Spleen (tissue), 11 donors: ENCODE results near the gene ATF6. TPM values are rescaled to one million over a fixed set of nuclear protein-coding genes. Genes with fewer than 3 reads are reported as not detected.

ENCODE experiments used
- DNase-seq: peaks from one replicate; pipeline ENCODE4 v3.0.0-alpha.2; 2020
- H3K27ac ChIP-seq, 8 donors: fragments of 200-600 bp; sonication (generic) in 7 of 8; 1 replicate in 4 of 8; 2 replicates in 4 of 8; pipeline versions ENCODE4 v1.5.0 to v1.8.0; 2016 to 2021; ENCODE audit warnings: inconsistent platforms in 4 of 8, mild to moderate bottlenecking in 4 of 8, moderate library complexity in 1 of 8
- H3K27me3 ChIP-seq, 7 donors: fragments of 200-600 bp; sonication (generic) in 6 of 7; replicated peaks in 1 of 7; 1 replicate in 4 of 7; 2 replicates in 3 of 7; pipeline versions ENCODE4 v1.5.0 to v1.8.0; 2016 to 2021; ENCODE audit warnings: inconsistent platforms in 3 of 7, mild to moderate bottlenecking in 1 of 7
- H3K36me3 ChIP-seq, 6 donors: fragments of 200-600 bp; sonication (generic) in 5 of 6; 1 replicate in 4 of 6; 2 replicates in 2 of 6; pipeline versions ENCODE4 v1.5.0 to v1.8.0; 2016 to 2021; ENCODE audit warnings: inconsistent platforms in 2 of 6
- H3K4me1 ChIP-seq, 6 donors: fragments of 200-600 bp; sonication (generic) in 5 of 6; 1 replicate in 3 of 6; 2 replicates in 3 of 6; pipeline versions ENCODE4 v1.5.0 to v1.8.0; 2016 to 2021; ENCODE audit warnings: inconsistent platforms in 3 of 6
- H3K4me3 ChIP-seq, 8 donors: fragments of 200-600 bp; sonication (generic) in 7 of 8; 1 replicate in 4 of 8; 2 replicates in 4 of 8; pipeline versions ENCODE4 v1.5.0 to v1.8.0; 2016 to 2021; ENCODE audit warnings: inconsistent platforms in 4 of 8, mild to moderate bottlenecking in 4 of 8, moderate library complexity in 2 of 8
- H3K9me3 ChIP-seq, 8 donors: fragments of 200-600 bp; sonication (generic) in 7 of 8; 1 replicate in 4 of 8; 2 replicates in 4 of 8; pipeline versions ENCODE4 v1.5.0 to v1.8.0; 2016 to 2021; ENCODE audit warnings: inconsistent platforms in 4 of 8
- POLR2A ChIP-seq, 3 donors: fragments of 450-650 bp; IDR thresholded peaks; one replicate each; pipeline ENCODE4 v1.5.1; 2017; ENCODE audit warnings: antibody characterized with exemption in 3 of 3, mild to moderate bottlenecking in 1 of 3
- POLR2AphosphoS5 ChIP-seq, 3 donors: sonication (generic); formaldehyde crosslinking; IDR thresholded peaks; one replicate each; pipeline ENCODE4 v1.5.1; 2017; ENCODE audit warnings: antibody characterized with exemption in 3 of 3
- WGBS, 5 donors: extraction: QIAGEN DNeasy Blood & Tissue Kit in 3 of 5; methylation state at CpG; one replicate each; pipeline versions ENCODE4 v1.1.5 to v1.1.7; 2013 to 2018; 5-methylcytosine and 5-hydroxymethylcytosine counted together
- intact Hi-C: fragments of 100-400 bp; cut with DNase I; formaldehyde crosslinking; loops from one replicate; pipeline ENCODE4 v1.15.0; 2023; ENCODE audit warnings: low total_unique reads
- polyA plus RNA-seq, 3 donors: library from polyadenylated mRNA; stranded (reverse); fragments of 200-250 nt; gene quantifications; one replicate each; pipeline ENCODE4 v1.2.1, GENCODE V29; 2013
- total RNA-seq, 7 donors: library from RNA; depleted of rRNA in 3 of 7; stranded (reverse); fragments of >200 nt in 3 of 7; fragmentation: NEBNext Ultra II Directional in 4 of 7; extraction: Animal tissue kit (Norgen Biotek cat#: 25700) in 4 of 7; gene quantifications; one replicate each; pipeline versions ENCODE4 v1.1.0 to v1.2.1, GENCODE V29; 2016 to 2021
- TF ChIP-seq, protein P1 (sequence below), 11 experiments: fragments of 200-600 bp in 7 of 11; fragments of 450-650 bp in 4 of 11; sonication (generic) in 4 of 11; IDR thresholded peaks in 8 of 11; conservative IDR thresholded peaks in 3 of 11; 1 replicate in 7 of 11; 2 replicates in 4 of 11; pipeline versions ENCODE4 v1.4.0 to v1.8.0; 2016 to 2021; ENCODE audit warnings: antibody characterized with exemption in 11 of 11, inconsistent platforms in 4 of 11, mild to moderate bottlenecking in 1 of 11
- donor health status: healthy with polysubstance abuse.
- donor health status: DM: no; HTN: no; CAD: no; lungs with moderate emphysema.
- donor health status: DM: no; HTN: no; CAD: no.
- donor health status: Bipolar disorder and iron deficiency.
- donor health status: healthy.
- donor health status: DM: no; HTN: no; CAD: no.
- donor health status: DM: yes; HTN: yes; CAD: no.

ATF6 gene
- total and polyA plus RNA-seq, 10 donors: 2.5 to 46.8 (median 33.0) TPM

DNA sequence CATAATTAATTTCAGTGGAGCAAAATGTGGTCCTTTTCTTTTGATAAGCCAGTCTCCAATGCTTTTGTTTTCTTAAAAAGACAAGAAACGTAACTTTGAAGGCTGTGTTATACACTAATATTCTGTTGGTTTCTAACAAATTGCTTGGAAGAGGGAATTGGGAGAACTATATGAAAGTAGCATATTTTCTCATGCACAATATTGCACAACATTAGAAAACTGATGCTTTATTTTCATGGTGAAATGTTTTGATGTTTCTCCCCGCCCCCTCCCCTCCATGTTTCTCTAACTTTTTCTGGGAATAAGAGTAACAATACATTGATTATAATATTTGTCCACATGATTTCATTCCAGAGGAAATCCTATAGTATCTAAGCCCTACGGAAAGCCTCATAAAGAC, 142.1 kb downstream of the ATF6 start:
- Histone ChIP-seq H3K4me3 (no peak overlapping the region), H3K9me3 (no peaks in the 10 kb centered on the region), H3K36me3 (peaks cover 0 to 22% (median 7%) of the 10 kb centered on the region in 6 donors), H3K4me1 (peaks cover 0 to 5% (median 0%) of the 10 kb centered on the region in 6 donors), H3K27me3 (no peaks in the 10 kb centered on the region), H3K27ac (no peak overlapping the region)
- DNase-seq: no peak
- TF ChIP-seq POLR2A (IDR thresholded peaks at IDR 0.05) (no peak), POLR2AphosphoS5 (IDR thresholded peaks at IDR 0.05) (no peak)
- TF ChIP-seq, protein P1, sequence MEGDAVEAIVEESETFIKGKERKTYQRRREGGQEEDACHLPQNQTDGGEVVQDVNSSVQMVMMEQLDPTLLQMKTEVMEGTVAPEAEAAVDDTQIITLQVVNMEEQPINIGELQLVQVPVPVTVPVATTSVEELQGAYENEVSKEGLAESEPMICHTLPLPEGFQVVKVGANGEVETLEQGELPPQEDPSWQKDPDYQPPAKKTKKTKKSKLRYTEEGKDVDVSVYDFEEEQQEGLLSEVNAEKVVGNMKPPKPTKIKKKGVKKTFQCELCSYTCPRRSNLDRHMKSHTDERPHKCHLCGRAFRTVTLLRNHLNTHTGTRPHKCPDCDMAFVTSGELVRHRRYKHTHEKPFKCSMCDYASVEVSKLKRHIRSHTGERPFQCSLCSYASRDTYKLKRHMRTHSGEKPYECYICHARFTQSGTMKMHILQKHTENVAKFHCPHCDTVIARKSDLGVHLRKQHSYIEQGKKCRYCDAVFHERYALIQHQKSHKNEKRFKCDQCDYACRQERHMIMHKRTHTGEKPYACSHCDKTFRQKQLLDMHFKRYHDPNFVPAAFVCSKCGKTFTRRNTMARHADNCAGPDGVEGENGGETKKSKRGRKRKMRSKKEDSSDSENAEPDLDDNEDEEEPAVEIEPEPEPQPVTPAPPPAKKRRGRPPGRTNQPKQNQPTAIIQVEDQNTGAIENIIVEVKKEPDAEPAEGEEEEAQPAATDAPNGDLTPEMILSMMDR (IDR thresholded peaks at IDR 0.05 in 8 of 11, conservative IDR thresholded peaks at IDR 0.05 in 3 of 11): no peak
- 92 to 97% (median 94%) methylated on average over 3 of the region's 3 CpGs for WGBS, 5 donors
- intact Hi-C loops: no loop called here

DNA sequence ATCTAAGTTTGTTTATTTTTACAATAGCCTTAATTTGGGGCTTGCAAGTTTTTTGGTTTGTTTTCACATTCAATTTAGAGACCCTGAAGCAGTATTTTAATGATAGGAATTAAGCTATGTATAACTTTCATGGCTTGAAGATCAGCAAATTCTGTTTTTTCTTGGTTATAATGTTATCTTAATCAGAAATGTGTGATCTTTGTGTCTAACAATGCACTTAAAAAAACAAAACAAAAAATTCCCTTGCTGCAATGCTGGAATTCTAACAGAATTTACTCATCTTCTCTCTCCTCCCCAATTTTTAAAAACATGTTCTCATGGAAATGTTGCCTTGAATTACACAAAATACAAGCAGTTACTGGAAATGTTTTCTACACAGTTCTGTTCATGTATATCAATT, 144.5 kb downstream of the ATF6 start:
- intact Hi-C loops: no loop called here
- no peak for TF ChIP-seq POLR2A (IDR thresholded peaks at IDR 0.05)
- TF ChIP-seq, protein P1 (IDR thresholded peaks at IDR 0.05 in 8 of 11, conservative IDR thresholded peaks at IDR 0.05 in 3 of 11): no peak
- no peak for TF ChIP-seq POLR2AphosphoS5 (IDR thresholded peaks at IDR 0.05)
- DNase-seq: no peak

DNA sequence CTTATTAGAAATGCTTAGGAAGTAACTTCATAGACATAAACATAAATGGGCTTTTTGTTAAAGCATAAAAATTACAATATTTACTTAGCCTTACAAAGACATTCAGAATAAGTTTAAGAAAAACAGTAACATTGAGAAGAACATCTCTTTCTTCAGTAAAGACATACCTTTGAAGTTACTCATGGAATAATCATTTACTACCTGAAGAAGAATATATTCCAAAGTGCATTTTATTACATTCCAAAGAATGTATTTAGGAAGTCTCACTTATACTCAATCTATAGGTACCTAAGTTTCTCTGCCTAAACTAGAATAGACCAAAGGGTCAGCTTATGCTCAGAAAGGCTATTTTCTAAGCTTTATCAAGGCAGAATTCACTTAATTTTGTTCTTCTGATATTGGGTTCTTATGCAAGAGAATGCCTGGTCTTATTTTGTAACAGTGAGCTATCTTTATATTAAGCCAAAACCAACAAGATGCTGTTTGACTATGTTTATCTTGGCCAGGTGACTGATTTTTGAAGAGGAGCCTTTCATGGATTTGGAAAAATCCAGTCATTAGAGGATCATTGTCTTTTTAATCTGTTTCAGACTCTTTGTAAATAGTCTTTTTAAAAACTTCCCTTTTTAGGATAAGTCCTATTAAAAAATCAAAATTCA, 147.5 kb downstream of the ATF6 start:
- Histone ChIP-seq H3K36me3 (peaks cover 0 to 67% (median 29%) of the 10 kb centered on the region in 6 donors), H3K9me3 (no peaks in the 10 kb centered on the region), H3K27me3 (no peaks in the 10 kb centered on the region), H3K27ac (no peak overlapping the region), H3K4me3 (no peak overlapping the region), H3K4me1 (peaks cover 0 to 5% (median 0%) of the 10 kb centered on the region in 6 donors)
- DNase-seq: no peak
- TF ChIP-seq POLR2AphosphoS5 (IDR thresholded peaks at IDR 0.05): no peak
- no peak for TF ChIP-seq POLR2A (IDR thresholded peaks at IDR 0.05)
- TF ChIP-seq, protein P1 (IDR thresholded peaks at IDR 0.05 in 8 of 11, conservative IDR thresholded peaks at IDR 0.05 in 3 of 11): no peak
- intact Hi-C loops: no loop called here

More for the DNA sequence above, 144.5 kb downstream of the ATF6 start:
- H3K4me3 ChIP-seq: no peak overlapping the region
- no peaks in the 10 kb centered on the region for H3K9me3 ChIP-seq
- no peak overlapping the region for H3K27ac ChIP-seq
- H3K4me1 ChIP-seq: peaks cover 0 to 5% (median 0%) of the 10 kb centered on the region in 6 donors
- H3K36me3 ChIP-seq: peaks cover 0 to 45% (median 28%) of the 10 kb centered on the region in 6 donors
- H3K27me3 ChIP-seq: no peaks in the 10 kb centered on the region

DNA sequence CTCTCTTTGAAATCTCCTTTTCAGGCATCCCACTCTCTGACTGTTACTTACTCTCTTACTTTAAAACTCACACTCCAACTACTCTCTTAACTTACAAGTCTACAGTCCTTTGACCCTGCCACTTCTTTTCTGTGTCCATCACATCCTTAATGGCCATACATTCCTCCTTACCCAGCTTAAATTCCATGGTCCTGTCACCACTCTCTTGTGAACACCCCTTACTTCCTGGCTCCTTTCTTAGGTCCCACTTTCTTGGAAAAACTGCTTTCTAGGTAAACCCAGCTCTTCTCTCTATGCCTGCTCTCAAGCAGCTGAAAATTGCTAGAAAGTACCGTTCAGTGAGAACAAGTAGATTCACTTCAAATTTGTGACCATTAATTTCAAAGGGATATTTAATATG, 148.5 kb downstream of the ATF6 start:
- peaks cover 0 to 62% (median 29%) of the 10 kb centered on the region in 6 donors for H3K36me3 ChIP-seq
- DNase-seq: no peak
- 86 to 97% (median 92%) methylated on average over 1 of the region's 1 CpG for WGBS, 5 donors
- TF ChIP-seq, protein P1 (IDR thresholded peaks at IDR 0.05 in 8 of 11, conservative IDR thresholded peaks at IDR 0.05 in 3 of 11): no peak
- no peak for TF ChIP-seq POLR2AphosphoS5 (IDR thresholded peaks at IDR 0.05)
- H3K27ac ChIP-seq: no peak overlapping the region
- no peak overlapping the region for H3K4me3 ChIP-seq
- H3K27me3 ChIP-seq: no peaks in the 10 kb centered on the region
- intact Hi-C loops: no loop called here
- H3K4me1 ChIP-seq: peaks cover 0 to 13% (median 0%) of the 10 kb centered on the region in 6 donors
- H3K9me3 ChIP-seq: no peaks in the 10 kb centered on the region
